Neural cell (in vitro differentiated cells): ENCODE data around the gene LUC7L.

Experiments used
- EP300 ChIP-seq: fragments of 450-650 bp; conservative IDR thresholded peaks from 2 replicates; pipeline ENCODE4 v1.6.1; 2014; ENCODE audit warnings: antibody characterized with exemption, mild to moderate bottlenecking, moderate library complexity; ENCODE audit not compliant: poor library complexity, severe bottlenecking
- EZH2 ChIP-seq: fragments of 200-600, 300-800 bp; shearing (Covaris generic), sonication (generic); IDR thresholded peaks from 2 replicates; pipeline ENCODE4 v1.6.1; 2014; ENCODE audit warnings: antibody characterized with exemption, low read length, borderline replicate concordance, mild to moderate bottlenecking; ENCODE audit not compliant: insufficient read depth, poor library complexity, severe bottlenecking
- MXI1 ChIP-seq: fragments of 450-650 bp; conservative IDR thresholded peaks from 2 replicates; pipeline ENCODE4 v1.6.1; 2014; ENCODE audit warnings: antibody characterized with exemption, mild to moderate bottlenecking; ENCODE audit not compliant: poor library complexity, severe bottlenecking
- POLR2AphosphoS5 ChIP-seq: IDR thresholded peaks from 2 replicates; pipeline ENCODE4 v1.6.1; 2012
- RAD21 ChIP-seq: fragments of 450-650 bp; conservative IDR thresholded peaks from 2 replicates; pipeline ENCODE4 v1.6.1; 2014; ENCODE audit warnings: antibody characterized with exemption, mild to moderate bottlenecking, moderate library complexity
- SMC3 ChIP-seq: fragments of 450-650 bp; conservative IDR thresholded peaks from 2 replicates; pipeline ENCODE4 v1.6.1; 2014; ENCODE audit warnings: antibody characterized with exemption, mild to moderate bottlenecking, moderate library complexity; ENCODE audit not compliant: poor library complexity
- TAF1 ChIP-seq: IDR thresholded peaks from 2 replicates; pipeline ENCODE4 v1.6.1; 2012; ENCODE audit warnings: low read depth
- TF ChIP-seq, protein P1 (sequence below): fragments of 450-650 bp; IDR thresholded peaks from 2 replicates; pipeline ENCODE4 v1.5.1; 2014; ENCODE audit warnings: antibody characterized with exemption, mild to moderate bottlenecking, moderate library complexity; ENCODE audit not compliant: poor library complexity, severe bottlenecking
- TF ChIP-seq, protein P2 (sequence below): IDR thresholded peaks from 2 replicates; pipeline ENCODE4 v1.6.1; 2012; ENCODE audit warnings: borderline replicate concordance

DNA sequence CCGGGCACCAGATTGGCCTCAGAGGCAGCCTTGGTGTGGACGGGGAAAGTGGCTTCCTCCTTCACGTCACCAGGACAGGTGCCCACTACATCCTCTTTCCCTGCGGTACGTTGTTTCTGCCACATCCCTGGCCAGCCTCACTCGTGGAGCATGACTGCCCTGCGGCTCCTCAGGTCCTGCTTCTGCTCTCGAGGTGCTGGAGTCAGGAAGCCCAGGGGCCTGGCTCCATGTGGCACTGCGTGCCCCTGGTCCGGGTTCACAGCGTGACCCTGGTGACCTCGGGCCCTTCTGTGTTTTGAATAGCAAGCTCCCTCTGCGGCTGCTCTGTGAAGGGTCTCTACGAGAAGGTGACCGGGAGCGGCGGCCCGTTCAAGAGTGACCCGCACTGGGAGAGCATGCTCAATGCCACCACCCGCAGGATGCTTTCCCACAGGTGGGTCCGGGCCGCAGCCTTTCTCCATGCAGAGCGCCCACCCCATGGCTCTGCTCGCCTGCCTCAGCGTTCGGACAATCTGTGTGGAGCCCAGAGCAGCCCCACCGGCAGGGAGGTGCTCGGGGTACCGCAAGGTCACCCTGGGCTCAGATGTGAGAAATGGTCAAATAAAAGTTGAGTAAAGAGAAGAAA is 33.0 kb upstream of the LUC7L start:
- TF ChIP-seq EZH2, result no peak
- no peak for TF ChIP-seq TAF1
- TF ChIP-seq RAD21, result no peak
- TF ChIP-seq, protein P1, sequence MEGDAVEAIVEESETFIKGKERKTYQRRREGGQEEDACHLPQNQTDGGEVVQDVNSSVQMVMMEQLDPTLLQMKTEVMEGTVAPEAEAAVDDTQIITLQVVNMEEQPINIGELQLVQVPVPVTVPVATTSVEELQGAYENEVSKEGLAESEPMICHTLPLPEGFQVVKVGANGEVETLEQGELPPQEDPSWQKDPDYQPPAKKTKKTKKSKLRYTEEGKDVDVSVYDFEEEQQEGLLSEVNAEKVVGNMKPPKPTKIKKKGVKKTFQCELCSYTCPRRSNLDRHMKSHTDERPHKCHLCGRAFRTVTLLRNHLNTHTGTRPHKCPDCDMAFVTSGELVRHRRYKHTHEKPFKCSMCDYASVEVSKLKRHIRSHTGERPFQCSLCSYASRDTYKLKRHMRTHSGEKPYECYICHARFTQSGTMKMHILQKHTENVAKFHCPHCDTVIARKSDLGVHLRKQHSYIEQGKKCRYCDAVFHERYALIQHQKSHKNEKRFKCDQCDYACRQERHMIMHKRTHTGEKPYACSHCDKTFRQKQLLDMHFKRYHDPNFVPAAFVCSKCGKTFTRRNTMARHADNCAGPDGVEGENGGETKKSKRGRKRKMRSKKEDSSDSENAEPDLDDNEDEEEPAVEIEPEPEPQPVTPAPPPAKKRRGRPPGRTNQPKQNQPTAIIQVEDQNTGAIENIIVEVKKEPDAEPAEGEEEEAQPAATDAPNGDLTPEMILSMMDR, result no peak
- TF ChIP-seq EP300, result no peak
- TF ChIP-seq POLR2AphosphoS5, result no peak
- TF ChIP-seq, protein P2, sequence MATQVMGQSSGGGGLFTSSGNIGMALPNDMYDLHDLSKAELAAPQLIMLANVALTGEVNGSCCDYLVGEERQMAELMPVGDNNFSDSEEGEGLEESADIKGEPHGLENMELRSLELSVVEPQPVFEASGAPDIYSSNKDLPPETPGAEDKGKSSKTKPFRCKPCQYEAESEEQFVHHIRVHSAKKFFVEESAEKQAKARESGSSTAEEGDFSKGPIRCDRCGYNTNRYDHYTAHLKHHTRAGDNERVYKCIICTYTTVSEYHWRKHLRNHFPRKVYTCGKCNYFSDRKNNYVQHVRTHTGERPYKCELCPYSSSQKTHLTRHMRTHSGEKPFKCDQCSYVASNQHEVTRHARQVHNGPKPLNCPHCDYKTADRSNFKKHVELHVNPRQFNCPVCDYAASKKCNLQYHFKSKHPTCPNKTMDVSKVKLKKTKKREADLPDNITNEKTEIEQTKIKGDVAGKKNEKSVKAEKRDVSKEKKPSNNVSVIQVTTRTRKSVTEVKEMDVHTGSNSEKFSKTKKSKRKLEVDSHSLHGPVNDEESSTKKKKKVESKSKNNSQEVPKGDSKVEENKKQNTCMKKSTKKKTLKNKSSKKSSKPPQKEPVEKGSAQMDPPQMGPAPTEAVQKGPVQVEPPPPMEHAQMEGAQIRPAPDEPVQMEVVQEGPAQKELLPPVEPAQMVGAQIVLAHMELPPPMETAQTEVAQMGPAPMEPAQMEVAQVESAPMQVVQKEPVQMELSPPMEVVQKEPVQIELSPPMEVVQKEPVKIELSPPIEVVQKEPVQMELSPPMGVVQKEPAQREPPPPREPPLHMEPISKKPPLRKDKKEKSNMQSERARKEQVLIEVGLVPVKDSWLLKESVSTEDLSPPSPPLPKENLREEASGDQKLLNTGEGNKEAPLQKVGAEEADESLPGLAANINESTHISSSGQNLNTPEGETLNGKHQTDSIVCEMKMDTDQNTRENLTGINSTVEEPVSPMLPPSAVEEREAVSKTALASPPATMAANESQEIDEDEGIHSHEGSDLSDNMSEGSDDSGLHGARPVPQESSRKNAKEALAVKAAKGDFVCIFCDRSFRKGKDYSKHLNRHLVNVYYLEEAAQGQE, result no peak
- no peak for TF ChIP-seq MXI1
- TF ChIP-seq SMC3, result no peak
